GM19463 (cell line): Measurements from ENCODE around the gene MBD5.

Experiments
- ATAC-seq: cut with Tn5 transposase; IDR thresholded peaks from one replicate; pipeline ENCODE4 v1.9.1; 2021; ENCODE audit warnings: mild to moderate bottlenecking, moderate library complexity; ENCODE audit not compliant: unreplicated experiment

MBD5 gene

DNA sequence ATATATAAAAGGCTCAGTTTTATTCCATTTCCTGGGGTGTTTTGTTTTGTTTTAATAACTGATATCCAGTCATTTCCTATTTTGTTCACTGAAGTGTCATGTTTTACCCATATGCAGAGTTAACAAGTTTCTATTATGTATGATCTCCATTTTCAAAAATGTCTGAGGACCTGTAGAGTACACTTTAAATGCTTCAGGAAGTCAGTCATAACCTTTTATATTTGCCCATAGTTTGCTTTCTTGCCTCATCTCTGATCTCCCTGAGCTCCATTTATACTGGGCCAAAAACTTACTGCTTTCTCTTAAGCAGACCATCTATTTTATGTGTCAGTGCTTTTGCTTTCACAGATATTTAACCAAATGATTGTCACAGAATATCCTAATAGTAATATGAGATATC lies 278.7 kb downstream of the MBD5 start:
- no peak for ATAC-seq

DNA sequence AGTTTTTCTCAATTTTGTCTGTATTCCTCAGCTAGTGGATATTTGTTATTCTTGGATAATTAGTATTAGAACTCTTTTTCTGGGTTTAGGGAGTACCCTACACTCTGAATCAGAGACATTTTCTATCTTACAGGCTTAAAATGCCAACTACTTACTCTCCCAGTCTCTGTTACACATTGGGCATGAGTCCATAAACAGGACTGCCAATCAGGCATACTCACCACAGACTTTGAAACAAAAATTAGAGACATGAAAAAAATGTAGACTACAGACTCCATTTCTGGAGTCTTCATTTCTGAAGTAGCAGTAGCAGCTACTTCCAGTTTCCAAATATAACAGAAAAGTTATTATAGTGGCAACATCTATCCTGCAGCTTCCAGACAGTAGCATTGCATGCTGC lies 279.7 kb downstream of the MBD5 start:
- ATAC-seq: no peak

DNA sequence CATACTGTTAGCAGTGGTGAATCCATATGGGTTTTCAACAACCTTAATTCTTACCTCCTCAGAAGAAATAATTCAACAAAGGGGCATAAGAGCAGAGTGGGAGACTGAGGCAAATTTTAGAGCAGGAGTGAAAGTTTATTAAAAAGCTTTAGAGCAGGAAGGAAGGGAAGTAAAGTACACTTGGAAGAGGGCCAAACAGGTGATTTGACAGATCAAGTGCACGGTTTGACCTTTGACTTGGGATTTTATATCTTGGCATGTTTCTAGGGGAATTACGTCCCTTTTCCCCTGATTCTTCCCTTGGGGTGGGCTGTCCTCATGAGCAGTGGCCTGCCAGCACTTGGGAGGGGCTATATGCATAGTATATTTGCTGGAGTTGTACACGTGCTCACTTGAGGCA lies 280.5 kb downstream of the MBD5 start:
- ATAC-seq: no peak

DNA sequence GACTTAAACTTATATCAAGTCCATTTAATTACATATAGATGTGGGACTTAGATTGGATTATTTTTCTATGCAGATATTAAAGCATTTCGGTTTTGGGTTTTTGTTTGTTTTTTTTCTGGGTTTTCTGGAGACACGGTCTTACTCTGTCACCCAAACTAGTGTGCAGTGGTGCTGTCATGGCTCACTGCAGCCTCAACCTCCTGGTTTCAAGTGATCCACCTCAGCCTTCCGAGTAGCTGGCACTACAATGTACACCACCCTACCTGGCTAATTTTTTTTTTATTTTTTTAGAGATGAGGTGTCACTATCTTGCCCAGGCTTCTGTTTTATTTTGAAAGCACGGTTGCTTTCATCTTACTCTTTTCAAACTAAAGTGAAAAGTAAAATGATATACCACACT lies 281.6 kb downstream of the MBD5 start:
- no peak for ATAC-seq

DNA sequence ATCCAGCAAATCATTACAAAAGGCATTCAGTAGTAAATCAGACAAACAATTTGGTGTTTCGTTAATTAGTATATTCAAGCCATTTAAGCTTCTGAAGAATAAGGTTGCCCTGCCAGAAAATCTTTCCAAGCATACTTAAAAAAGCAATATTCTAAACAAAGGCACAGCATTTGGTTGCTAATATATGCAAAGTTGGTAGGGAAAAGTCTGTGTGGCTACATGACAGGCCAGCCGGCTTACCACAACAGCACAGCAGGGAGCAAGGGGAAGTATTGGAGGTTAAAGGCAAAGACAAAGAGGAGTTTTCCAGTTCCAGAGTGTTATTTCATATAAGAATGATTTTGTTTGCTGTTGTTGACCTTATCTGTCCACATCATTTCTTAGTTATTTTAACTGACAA lies 282.3 kb downstream of the MBD5 start:
- ATAC-seq: no peak

DNA sequence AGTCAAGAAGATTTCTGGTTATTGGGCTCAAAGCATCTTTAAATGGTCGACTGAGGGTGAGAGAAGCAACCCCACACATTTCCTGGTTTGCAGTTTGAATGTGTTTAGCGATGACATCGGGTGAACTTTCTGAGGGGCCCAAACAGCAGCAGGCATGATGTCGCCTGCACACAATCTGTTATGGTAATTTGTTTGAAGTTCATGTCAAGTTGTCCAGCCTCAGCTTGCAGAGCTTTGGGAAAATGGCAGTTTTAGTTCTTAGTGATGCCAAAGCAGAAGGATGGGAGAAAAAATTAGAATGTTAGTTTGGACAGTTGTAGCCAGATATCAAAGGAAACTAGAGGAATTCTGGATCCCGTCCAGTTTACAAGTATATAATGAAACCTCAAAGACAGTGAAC lies 284.6 kb downstream of the MBD5 start:
- ATAC-seq: no peak

DNA sequence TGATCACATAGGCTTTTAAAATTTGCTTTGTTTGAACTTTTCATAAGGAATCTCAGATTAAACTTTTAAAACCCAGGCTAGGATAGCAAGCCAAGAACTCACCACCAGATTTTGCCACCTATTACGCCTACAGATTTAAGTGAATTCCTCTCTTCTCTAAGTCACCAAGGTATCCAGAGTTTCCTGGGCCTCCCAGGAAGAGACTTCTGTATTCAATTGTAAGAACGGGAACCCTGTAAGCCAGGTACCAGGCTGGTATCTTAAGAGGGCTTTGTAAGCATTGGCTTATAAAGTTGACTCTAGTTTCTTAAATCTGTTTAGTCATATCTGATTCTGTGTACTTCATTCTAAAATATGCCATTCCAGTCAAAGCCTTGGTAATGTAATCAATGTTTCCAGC lies 285.1 kb downstream of the MBD5 start:
- no peak for ATAC-seq

DNA sequence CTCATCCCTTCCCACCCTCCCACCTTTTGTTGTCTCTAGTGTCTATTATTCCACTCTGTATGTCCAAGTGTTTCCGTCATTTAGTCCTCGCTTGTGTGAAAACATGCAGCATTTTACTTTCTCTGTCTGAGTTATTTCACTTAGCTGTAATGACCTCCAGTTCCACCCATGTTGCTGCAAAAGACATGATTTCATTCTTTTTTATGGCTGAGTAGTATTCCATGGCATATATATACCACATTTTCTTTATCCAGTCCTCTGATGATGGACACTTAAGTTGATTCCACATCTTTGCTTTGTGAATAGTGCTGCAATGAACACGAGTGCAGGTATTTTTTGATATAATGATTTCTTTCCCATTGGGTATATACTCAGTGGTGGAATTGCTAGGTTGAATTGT lies 296.7 kb downstream of the MBD5 start:
- no peak for ATAC-seq

DNA sequence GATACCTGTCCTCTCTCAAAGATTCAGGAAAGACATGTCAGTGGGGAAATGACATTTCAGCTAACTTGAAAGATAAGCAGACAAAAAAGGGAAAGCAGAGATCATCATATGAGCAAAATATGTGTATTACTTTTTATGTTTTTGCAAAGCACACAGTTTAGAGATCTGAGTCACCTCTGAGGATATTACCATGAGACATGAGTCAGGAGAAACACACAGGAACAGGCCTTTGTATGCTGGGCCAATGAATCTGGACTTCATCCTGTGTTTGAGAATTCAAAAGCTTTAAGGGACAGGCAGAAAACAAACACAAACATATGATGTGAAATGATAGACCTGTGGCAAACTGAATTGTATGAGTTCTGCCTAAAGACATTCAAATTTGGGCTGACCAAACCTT lies 317.6 kb downstream of the MBD5 start:
- no peak for ATAC-seq

DNA sequence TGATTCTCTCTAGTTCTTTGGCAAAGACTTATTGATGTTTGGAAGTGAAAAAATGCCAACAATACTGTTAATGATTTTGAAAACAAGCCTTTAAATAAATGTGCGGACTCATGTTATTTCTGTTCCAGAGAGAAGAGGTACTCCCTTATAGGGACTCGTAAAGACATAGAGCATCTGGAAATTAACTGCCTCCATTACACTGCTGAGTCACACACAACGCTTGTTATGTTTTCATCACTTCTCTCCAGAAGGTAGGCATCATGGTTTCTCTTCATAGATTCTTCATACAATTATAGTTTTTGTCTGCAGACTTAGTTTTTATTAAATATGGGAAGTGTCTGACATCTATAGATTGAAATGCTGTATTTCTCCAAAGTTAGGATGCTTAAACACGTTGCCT lies 321.2 kb downstream of the MBD5 start:
- no peak for ATAC-seq

DNA sequence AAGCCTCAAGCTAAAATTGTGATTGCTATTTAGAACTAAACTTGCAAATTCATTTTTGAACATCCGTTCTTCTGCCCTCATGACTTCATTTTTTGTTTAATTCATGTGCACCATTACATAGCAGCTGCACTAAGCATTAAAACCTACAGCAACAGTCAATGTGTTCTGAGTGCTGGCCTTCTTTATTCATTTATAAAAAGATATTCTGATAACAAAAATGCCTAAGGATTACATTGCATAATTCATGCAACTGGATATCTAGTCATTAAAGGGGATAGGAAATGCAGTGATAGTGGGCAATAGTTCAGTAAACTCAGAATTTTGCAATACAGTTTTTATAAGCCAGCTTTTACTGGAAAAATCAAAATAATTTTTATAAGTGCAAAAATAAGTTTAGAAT lies 329.3 kb downstream of the MBD5 start:
- no peak for ATAC-seq

DNA sequence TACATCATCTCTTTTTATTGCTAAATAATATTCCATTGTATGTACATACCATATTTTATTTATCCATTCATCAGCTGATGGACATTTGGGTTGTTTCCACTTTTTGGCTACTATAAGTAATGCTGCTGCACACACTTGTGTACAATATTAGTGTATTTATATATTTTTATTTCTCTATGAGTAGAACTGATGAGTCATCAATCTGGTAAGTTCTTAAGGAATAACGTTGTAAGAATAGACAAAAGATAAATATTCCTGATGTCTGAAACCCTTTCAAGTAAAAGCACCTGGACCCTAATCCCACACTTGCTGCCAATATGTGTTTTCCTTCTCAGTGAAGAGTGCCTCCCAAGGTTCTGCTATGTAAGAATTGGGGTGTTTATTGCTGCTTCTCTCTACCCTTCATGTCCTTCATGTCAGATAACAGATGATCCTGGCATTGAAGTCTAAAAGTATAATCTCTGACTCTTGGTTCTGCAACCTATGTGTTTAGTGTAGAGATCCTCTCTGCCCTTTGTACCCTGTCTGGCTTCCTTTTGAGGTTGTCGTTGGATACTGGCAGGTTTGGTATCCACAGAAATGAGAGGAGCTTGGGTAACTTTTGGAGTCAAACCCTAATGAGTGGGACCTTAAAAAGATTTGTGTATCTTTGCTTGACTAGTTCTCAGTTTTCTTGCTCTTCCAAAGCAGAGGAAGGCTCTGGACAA lies 330.7 kb downstream of the MBD5 start:
- ATAC-seq: no peak

DNA sequence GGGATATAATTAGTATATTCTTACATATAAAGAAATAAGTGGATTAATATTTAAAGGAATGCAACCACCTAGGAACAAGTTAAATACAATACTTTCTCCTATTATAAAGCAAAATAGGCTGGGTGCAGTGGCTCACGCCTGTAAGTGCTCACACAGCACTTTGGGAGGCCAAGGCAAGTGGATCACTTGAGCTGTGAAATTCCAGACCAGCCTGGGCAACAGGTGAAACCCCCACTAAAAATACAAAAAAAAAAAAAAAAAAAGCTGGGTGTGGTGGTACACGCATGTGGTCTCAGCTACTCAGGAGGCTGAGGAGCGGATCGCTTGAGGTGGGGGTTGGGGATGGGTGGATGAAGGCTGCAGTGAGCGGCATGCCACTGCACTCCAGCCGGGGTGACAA lies 337.5 kb downstream of the MBD5 start:
- no peak for ATAC-seq

DNA sequence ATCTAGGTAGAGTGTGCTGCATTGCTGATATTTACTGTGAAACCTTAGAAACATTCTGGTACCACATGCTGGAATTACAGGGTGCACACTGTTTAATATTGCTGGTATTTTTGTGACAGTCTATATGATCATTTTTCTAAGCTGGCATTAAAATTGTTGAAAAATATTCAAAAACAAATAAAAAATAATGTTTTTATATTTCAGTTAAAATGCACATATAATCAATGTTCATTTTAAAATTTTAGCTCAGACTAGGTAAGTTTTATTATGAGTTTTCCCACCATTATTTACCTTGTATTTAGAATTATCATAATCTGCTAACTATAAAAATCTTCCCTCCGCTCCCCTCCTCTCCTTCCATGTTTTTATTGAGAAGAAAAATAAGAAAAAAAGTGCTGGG lies 339.8 kb downstream of the MBD5 start:
- no peak for ATAC-seq

DNA sequence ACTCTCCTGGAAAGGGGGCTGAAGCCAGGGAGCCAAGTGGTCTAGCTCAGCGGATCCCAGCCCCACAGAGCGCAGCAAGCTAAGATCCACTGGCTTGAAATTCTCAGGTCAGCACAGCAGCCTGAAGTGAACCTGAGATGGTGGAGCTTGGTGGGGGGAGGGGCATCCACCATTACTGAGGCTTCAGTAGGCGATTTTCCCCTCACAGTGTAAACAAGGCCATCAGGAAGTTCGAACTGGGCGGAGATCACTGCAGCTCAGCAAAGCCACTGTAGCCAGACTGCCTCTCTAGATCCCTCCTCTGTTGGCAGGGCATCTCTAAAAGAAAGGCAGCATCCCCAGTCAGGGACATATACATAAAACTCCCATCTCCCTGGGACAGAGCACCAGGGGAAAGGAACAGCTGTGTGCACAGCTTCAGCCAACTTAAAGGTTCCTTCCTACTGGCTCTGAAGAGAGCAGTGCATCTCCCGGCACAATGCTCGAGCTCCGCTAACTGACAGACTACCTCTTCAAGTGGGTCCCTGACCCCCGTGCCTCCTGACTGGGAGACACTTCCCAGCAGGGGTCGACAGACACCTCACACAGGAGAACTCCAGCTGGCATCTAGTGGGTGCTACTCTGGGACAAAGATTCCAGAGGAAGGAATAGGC lies 341.4 kb downstream of the MBD5 start:
- no peak for ATAC-seq

DNA sequence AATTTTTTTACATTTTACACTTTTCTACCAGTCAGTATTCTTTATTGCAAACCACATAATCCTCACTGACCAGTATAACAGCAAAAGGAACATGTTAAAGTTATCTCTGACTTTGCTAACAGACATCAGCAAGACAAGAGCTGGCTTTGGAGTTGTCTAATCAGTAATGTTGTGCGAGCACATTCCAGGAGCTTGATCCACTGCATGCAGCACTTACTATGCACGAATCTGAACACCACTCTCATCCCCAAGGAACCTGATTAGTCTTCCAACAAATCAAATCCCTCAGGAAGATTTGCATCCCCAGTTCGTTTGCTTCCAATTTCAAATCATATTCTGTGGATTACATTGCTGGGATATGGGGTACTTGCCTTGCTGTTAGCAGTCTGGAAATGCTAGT lies 354.3 kb downstream of the MBD5 start:
- ATAC-seq: no peak

DNA sequence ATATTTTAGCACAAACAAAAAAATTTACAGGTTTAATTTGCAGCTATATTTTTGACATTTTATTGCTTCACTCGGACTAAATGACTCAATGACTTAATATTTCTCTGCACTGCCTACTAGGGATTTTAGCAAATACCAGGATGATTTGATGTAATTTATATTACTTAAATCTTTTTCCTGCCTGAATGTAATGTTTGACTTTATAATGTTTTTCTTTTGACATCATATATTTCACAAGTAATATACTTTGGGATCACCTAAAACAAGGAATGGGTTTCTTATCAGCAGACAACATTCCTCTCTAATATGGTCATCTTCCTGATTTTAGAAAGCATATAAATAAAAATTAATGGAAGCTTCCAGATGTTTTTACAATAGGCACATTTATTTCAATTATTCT lies 370.4 kb downstream of the MBD5 start:
- ATAC-seq: no peak

DNA sequence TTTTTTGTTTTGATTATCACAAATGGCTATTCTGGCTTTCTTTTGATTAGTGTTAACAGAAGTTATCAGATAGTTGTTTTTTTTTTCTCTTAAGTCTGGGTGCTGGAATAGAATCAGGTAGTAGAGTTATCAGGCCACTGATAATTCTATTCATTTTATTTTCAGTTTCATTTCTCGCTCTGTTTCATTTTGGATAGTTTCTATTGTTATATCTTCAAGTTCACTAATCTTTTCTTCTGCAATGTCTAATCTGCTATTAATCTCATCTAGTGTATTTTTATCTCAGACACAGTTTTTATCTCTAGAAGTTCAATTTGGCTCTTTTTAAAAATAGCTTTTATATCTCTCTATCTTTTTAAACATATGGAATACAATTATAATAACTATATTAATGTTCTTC lies 381.9 kb downstream of the MBD5 start:
- ATAC-seq: no peak

DNA sequence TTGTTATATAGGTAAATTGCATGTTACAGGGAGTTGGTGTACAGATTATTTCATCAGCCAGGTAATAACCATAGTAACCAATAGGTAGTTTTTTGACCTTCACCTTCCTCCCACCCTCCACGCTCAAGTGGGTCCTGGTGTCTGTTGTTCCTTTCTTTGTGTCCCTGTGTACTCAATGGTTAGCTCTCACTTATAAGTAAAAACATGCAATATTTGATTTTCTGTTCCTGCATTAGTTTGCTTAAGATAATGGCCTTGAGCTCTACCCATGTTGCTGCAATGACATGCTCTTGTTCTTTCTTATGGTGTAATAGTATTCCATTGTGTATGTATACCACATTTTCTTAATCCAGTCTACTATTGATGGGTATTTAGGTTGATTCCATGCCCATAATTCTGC lies 390.0 kb downstream of the MBD5 start:
- no peak for ATAC-seq

DNA sequence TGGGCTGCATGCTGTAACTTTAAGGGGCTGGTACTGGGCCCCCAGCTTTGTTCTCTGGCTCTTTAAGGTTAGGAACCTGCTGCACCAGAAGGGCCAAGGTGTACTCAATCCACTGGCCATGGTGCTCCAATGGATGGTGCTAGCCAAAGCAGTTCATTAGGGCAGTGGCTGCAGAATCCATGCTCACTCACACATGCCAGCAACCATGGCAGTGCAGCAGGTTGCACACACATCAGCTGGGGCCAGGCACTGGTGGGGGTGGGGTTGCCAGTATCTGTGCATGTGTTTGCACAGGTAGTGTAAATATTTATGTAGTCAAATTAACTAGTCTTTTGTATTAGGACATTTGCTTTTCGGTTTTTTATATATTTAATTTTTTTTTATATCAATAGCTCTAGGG lies 395.4 kb downstream of the MBD5 start:
- no peak for ATAC-seq

DNA sequence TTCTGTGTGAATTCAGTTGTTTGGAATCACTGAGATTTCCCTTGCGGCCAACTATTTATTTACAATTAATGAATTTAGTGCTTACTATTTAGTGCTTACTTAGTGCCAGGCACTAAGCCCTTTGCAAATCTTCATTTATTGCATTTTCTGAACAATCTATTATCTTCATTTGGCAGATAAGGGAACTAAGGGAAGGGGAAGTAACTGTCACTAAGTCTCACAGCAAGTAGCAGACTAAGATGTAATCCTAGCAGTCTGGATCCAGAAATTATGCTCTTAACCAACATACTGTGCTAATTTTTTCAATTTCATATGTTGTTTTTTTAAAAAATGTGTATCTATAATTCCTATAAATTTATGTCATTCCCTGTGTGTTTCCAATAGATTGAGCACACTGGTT lies 409.2 kb downstream of the MBD5 start:
- no peak for ATAC-seq

DNA sequence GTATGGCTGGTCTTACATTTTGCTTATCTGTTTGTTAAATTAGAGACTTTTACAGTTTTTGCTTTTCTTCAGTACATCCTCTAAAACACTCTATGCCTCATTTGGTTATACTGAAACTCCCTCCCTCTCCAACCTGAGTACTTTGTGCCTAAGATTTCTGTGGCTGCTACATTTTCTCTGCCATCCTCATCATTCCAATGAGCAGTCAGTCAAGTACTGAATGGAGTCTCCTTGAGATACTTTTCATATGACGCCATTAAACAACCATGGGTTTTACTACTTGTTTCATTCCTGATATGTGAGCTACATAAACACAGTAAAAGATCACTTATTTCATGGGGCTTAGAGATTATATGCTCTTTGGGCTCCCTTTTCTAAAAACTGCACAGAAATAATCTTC lies 427.0 kb downstream of the MBD5 start:
- ATAC-seq: no peak

DNA sequence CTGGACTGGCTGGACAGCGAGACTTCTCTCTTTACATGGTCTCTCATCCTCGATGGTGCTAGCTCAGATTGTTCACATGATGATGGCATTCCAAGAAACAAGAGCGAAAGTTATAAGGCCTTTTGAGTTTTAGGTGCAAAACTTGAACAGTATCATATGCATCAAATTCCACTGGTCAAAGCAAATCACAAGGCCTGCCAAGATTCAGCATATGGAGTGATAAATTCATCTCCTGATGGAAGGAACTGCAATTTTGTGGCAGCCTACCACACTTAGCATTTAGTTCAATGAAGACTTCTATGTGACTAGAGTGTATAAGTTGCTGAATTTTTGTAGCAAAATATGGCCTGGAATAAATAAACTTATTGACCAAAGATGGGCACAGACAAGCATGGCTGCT lies 429.6 kb downstream of the MBD5 start:
- ATAC-seq: no peak
